ENCODE data around the gene DTL. TPM values are rescaled to one million over a fixed set of nuclear protein-coding genes. Genes with fewer than 3 reads are reported as not detected.
A peak's percentile ranks its signal among the peaks of the same experiment; 100 is the strongest.

The DTL gene
- total and polyA plus RNA-seq, 2 of the 13 experiments (the other 11 are each of a cell fraction or from before 2014, with no cell fraction given), result 10.4 to 32.8 TPM

- no peak for TF ChIP-seq ZZZ3 (CRISPR knock-in tag; IDR thresholded peaks at IDR 0.05; ENCODE audit: borderline replicate concordance)
- no peak for TF ChIP-seq HHEX (CRISPR knock-in tag; IDR thresholded peaks at IDR 0.05)
- TF ChIP-seq TEAD3 (CRISPR knock-in tag; optimal IDR thresholded peaks at IDR 0.05; ENCODE audit: borderline replicate concordance), result no peak
- TF ChIP-seq SMARCC2 (IDR thresholded peaks at IDR 0.05), result no peak
- TF ChIP-seq NFRKB (IDR thresholded peaks at IDR 0.05), result no peak
- TF ChIP-seq, protein P1, sequence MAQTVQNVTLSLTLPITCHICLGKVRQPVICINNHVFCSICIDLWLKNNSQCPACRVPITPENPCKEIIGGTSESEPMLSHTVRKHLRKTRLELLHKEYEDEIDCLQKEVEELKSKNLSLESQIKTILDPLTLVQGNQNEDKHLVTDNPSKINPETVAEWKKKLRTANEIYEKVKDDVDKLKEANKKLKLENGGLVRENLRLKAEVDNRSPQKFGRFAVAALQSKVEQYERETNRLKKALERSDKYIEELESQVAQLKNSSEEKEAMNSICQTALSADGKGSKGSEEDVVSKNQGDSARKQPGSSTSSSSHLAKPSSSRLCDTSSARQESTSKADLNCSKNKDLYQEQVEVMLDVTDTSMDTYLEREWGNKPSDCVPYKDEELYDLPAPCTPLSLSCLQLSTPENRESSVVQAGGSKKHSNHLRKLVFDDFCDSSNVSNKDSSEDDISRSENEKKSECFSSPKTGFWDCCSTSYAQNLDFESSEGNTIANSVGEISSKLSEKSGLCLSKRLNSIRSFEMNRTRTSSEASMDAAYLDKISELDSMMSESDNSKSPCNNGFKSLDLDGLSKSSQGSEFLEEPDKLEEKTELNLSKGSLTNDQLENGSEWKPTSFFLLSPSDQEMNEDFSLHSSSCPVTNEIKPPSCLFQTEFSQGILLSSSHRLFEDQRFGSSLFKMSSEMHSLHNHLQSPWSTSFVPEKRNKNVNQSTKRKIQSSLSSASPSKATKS (CRISPR knock-in tag; IDR thresholded peaks at IDR 0.05), result no peak
- TF ChIP-seq SOX13 (IDR thresholded peaks at IDR 0.05), result no peak
- TF ChIP-seq SOX13 (CRISPR knock-in tag; conservative IDR thresholded peaks at IDR 0.05 in 1 of 2, IDR thresholded peaks at IDR 0.05 in 1 of 2), result peak in 1 of 2 experiments; percentile 61; a peak in 1 of 4 replicates
- no peak for TF ChIP-seq ARID2 (CRISPR knock-in tag; IDR thresholded peaks at IDR 0.05; ENCODE audit: borderline replicate concordance)
- TF ChIP-seq HNRNPL (IDR thresholded peaks at IDR 0.05; ENCODE audit: low read depth, low read length), result no peak
- TF ChIP-seq IRF2 (CRISPR knock-in tag; IDR thresholded peaks at IDR 0.05), result 0 out of 2 replicates have a peak, but pooled peaks have one; percentile 38
- TF ChIP-seq, protein P2, sequence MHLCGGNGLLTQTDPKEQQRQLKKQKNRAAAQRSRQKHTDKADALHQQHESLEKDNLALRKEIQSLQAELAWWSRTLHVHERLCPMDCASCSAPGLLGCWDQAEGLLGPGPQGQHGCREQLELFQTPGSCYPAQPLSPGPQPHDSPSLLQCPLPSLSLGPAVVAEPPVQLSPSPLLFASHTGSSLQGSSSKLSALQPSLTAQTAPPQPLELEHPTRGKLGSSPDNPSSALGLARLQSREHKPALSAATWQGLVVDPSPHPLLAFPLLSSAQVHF (CRISPR knock-in tag; IDR thresholded peaks at IDR 0.05), result no peak
- TF ChIP-seq NPAS2 (CRISPR knock-in tag; IDR thresholded peaks at IDR 0.05; ENCODE audit: borderline replicate concordance), result no peak
- no peak for TF ChIP-seq SRF (IDR thresholded peaks at IDR 0.05; ENCODE audit: low read depth, low read length)
- TF ChIP-seq ZNF224 (CRISPR knock-in tag; IDR thresholded peaks at IDR 0.05), result no peak
- TF ChIP-seq, protein P3, sequence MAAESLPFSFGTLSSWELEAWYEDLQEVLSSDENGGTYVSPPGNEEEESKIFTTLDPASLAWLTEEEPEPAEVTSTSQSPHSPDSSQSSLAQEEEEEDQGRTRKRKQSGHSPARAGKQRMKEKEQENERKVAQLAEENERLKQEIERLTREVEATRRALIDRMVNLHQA (CRISPR knock-in tag; IDR thresholded peaks at IDR 0.05), result no peak
- peak; percentile 31; the same call in 1 of the 2 replicates for TF ChIP-seq SALL1 (CRISPR knock-in tag; IDR thresholded peaks at IDR 0.05)
- TF ChIP-seq ADNP (CRISPR knock-in tag; IDR thresholded peaks at IDR 0.05), result no peak
- no peak for TF ChIP-seq RARG (CRISPR knock-in tag; IDR thresholded peaks at IDR 0.05; ENCODE audit: low read depth)
- no peak for TF ChIP-seq NR2F2 (IDR thresholded peaks at IDR 0.05; ENCODE audit: borderline replicate concordance, low read depth)
- TF ChIP-seq ZNF451 (CRISPR knock-in tag; IDR thresholded peaks at IDR 0.05), result no peak
- TF ChIP-seq NCOR1 (IDR thresholded peaks at IDR 0.05; ENCODE audit: borderline replicate concordance, low read length), result no peak
- TF ChIP-seq GATAD2A (CRISPR knock-in tag; IDR thresholded peaks at IDR 0.05), result peak; percentile 95
- TF ChIP-seq SIX4 (CRISPR knock-in tag; IDR thresholded peaks at IDR 0.05), result no peak
- TF ChIP-seq NCOA2 (CRISPR knock-in tag; IDR thresholded peaks at IDR 0.05), result peak; percentile 57; the same call in 1 of the 2 replicates
- TF ChIP-seq IRF9 (CRISPR knock-in tag; IDR thresholded peaks at IDR 0.05; ENCODE audit: borderline replicate concordance), result no peak
- TF ChIP-seq KLF12 (CRISPR knock-in tag; IDR thresholded peaks at IDR 0.05; ENCODE audit: borderline replicate concordance), result no peak
- TF ChIP-seq, protein P4, sequence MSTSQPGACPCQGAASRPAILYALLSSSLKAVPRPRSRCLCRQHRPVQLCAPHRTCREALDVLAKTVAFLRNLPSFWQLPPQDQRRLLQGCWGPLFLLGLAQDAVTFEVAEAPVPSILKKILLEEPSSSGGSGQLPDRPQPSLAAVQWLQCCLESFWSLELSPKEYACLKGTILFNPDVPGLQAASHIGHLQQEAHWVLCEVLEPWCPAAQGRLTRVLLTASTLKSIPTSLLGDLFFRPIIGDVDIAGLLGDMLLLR (CRISPR knock-in tag; IDR thresholded peaks at IDR 0.05), result no peak
Measured at GRCh38 chr1:212030936-212031528, 4.5 kb upstream of the DTL start (continued).

Data from HepG2 (cell line).